ENCODE results near the gene ZNF616. TPM values are rescaled to one million over a fixed set of nuclear protein-coding genes. Genes with fewer than 3 reads are reported as not detected.

ZNF616 gene
- total and polyA plus RNA-seq, 2 of the 8 experiments (the other 6 are each of a cell fraction or from before 2014, with no cell fraction given) = 5.7 to 40.5 TPM

GRCh38 chr19:52139252-52140031 is at the start of gene ZNF616 (continued):
- no peak for TF ChIP-seq POU5F1 (IDR thresholded peaks at IDR 0.05; ENCODE audit: low read depth, low read length)
- peak; percentile 61; the same call in 1 of the 2 replicates for TF ChIP-seq SP1 (IDR thresholded peaks at IDR 0.05; ENCODE audit: low read depth, low read length)
- peak; percentile 51 for TF ChIP-seq TBP (IDR thresholded peaks at IDR 0.05; ENCODE audit: low read depth, low read length)

Data from H1 (cell line).